Upper lobe of right lung (tissue), 1 donor: ENCODE measurements around the gene COA7. TPM values are rescaled to one million over a fixed set of nuclear protein-coding genes. Genes with fewer than 3 reads are reported as not detected.

Experiments
- ATAC-seq: fragments of 200-7000 bp; cut with Tn5 transposase; one replicate; pipeline ENCODE4 v1.9.1; 2020; ENCODE audit warnings: mild to moderate bottlenecking, moderate library complexity
- DNase-seq: peaks from one replicate; pipeline ENCODE4 v3.0.0-alpha.2; 2020
- H3K27ac ChIP-seq: fragments of 200-600 bp; one replicate; pipeline ENCODE4 v1.8.0; 2022
- H3K27me3 ChIP-seq: fragments of 200-600 bp; one replicate; pipeline ENCODE4 v1.8.0; 2022; ENCODE audit warnings: mild to moderate bottlenecking
- H3K36me3 ChIP-seq: fragments of 200-600 bp; one replicate; pipeline ENCODE4 v1.8.0; 2022
- H3K4me1 ChIP-seq: fragments of 200-600 bp; one replicate; pipeline ENCODE4 v1.8.0; 2022
- H3K4me3 ChIP-seq: fragments of 200-600 bp; one replicate; pipeline ENCODE4 v1.8.0; 2022; ENCODE audit warnings: mild to moderate bottlenecking
- H3K9me3 ChIP-seq: fragments of 200-600 bp; one replicate; pipeline ENCODE4 v1.8.0; 2022
- intact Hi-C: fragments of 100-400 bp; cut with DNase I; formaldehyde crosslinking; loops from one replicate; pipeline ENCODE4 v1.11.0; 2022
- total RNA-seq: library from RNA; stranded (reverse); fragmentation: NEBNext Ultra II Directional; extraction: Animal tissue kit (Norgen Biotek cat#: 25700); gene quantifications from one replicate; pipeline ENCODE4 v1.2.1, GENCODE V29; 2021
- TF ChIP-seq, protein P1 (sequence below): fragments of 200-600 bp; IDR thresholded peaks from one replicate; pipeline ENCODE4 v1.8.0; 2022; ENCODE audit warnings: antibody characterized with exemption
- donor health status: DM: no; HTN: yes; CAD: no; lungs with severe emphysema.

The COA7 gene
- total RNA-seq, 1 donor from 2014 or later: 17.9 TPM

DNA sequence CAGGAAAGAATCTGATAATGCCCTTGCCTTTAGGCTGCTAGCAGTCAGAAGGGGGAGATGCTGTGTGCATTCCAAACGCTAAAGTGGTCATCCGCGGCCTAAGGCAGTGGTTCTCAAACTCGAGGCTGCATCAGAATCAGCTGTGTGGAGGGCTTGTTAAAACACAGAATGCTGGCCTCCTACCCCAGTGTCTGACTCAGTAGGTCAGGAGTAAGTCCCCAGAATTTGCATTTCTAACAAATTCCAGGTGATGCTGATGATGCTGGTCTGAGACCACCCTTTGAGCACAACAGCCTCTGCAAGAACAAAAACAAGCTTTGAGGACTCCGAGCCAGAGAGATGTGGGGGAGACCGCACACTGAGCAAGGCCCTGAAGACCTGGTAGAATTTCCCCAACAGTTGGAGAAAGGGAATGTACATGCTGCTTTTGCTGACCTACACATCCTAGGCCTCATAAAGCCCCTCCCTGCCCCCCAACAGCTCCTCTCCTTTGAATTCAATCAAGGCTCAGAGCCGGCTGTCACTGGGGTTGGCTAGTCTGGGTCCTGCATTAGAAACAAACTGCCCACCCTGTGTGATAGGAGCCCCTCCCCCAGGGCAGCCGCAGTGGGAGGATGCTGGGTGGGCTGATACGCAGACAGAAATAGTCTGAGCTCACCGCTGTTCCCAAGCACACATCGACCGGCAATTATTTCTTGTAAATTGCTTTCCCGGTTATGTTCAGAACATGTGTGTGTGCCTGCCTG lies 38.1 kb downstream of the COA7 start:
- H3K4me3 ChIP-seq: no peak overlapping the region
- no peak for ATAC-seq
- H3K27me3 ChIP-seq: no peaks in the 10 kb centered on the region
- H3K9me3 ChIP-seq: no peaks in the 10 kb centered on the region
- H3K36me3 ChIP-seq: no peaks in the 10 kb centered on the region
- intact Hi-C loops: no loop called here
- no peak overlapping the region for H3K27ac ChIP-seq
- no peaks in the 10 kb centered on the region for H3K4me1 ChIP-seq
- DNase-seq: no peak
- TF ChIP-seq, protein P1, sequence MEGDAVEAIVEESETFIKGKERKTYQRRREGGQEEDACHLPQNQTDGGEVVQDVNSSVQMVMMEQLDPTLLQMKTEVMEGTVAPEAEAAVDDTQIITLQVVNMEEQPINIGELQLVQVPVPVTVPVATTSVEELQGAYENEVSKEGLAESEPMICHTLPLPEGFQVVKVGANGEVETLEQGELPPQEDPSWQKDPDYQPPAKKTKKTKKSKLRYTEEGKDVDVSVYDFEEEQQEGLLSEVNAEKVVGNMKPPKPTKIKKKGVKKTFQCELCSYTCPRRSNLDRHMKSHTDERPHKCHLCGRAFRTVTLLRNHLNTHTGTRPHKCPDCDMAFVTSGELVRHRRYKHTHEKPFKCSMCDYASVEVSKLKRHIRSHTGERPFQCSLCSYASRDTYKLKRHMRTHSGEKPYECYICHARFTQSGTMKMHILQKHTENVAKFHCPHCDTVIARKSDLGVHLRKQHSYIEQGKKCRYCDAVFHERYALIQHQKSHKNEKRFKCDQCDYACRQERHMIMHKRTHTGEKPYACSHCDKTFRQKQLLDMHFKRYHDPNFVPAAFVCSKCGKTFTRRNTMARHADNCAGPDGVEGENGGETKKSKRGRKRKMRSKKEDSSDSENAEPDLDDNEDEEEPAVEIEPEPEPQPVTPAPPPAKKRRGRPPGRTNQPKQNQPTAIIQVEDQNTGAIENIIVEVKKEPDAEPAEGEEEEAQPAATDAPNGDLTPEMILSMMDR: no peak

DNA sequence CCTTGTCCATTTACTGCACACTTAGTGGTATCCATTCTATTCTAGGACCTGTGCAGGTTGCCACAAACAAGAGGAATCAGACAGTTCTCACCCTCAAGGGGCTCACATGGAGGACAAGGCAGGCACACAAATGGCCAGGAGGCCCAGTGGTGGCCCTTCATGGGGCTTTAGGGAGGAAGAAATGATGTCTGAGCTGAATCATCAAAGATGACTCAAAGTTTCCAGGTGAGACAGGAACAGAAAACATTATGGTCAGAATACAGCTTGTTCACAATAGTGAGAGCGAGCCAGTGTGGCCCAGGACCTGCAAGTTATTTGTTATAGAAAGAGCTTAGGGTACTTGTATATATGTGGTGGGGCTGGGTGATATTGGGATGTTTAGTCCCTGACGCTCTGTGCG lies 38.8 kb downstream of the COA7 start:
- intact Hi-C loops: no loop called here
- no peaks in the 10 kb centered on the region for H3K27me3 ChIP-seq
- ATAC-seq (no peak), DNase-seq (no peak)
- no peaks in the 10 kb centered on the region for H3K4me1 ChIP-seq
- H3K4me3 ChIP-seq: no peak overlapping the region
- H3K9me3 ChIP-seq: no peaks in the 10 kb centered on the region
- H3K36me3 ChIP-seq: no peaks in the 10 kb centered on the region
- TF ChIP-seq, protein P1: no peak
- no peak overlapping the region for H3K27ac ChIP-seq

DNA sequence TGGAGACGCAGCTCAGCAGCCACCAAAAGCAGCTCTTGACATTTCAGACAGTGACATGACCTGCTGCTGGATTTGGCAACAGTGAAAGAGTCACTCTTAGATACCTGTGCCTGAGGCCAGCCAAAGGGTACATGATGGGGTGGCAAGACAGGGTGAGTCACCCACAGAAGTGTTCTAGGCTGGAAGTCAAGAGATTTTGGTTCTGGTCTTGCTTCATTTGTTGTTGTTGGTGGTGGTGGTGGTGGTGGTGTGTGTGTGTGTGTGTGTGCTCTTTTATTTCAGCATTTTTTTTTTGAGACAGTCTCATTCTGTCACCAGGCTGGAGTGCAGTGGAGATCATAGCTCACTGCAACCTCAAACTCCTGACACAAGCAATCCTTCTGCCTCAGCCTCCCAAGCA lies 39.4 kb downstream of the COA7 start:
- intact Hi-C loops: no loop called here
- Histone ChIP-seq H3K4me1 (no peaks in the 10 kb centered on the region), H3K4me3 (no peak overlapping the region), H3K27me3 (no peaks in the 10 kb centered on the region), H3K9me3 (no peaks in the 10 kb centered on the region), H3K36me3 (no peaks in the 10 kb centered on the region), H3K27ac (no peak overlapping the region)
- DNase-seq: no peak
- TF ChIP-seq, protein P1: no peak
- ATAC-seq: peak; percentile 46

DNA sequence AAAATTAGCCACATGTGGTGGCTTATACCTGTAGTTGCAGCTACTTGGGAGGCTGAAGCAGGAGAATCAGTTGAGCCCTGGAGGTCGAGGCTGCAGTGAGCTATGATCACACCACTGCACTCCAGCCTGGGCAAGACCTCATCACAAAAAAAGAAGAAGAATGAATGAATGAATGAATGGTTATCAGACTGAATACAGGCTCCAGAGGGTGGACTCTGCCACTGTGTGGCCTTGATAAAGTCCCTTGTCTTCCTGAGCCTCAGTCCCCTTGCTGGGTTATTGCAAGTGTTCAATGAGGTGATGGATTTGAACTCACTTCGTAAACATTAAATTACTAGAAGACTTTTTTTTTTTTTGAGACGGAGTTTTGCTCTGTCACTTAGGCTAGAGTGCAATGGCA lies 40.4 kb downstream of the COA7 start:
- ATAC-seq: no peak
- no peak overlapping the region for H3K4me3 ChIP-seq
- no peaks in the 10 kb centered on the region for H3K9me3 ChIP-seq
- H3K36me3 ChIP-seq: no peaks in the 10 kb centered on the region
- TF ChIP-seq, protein P1: no peak
- no peak for DNase-seq
- H3K4me1 ChIP-seq: no peaks in the 10 kb centered on the region
- intact Hi-C loops: no loop called here
- H3K27ac ChIP-seq: no peak overlapping the region
- no peaks in the 10 kb centered on the region for H3K27me3 ChIP-seq

DNA sequence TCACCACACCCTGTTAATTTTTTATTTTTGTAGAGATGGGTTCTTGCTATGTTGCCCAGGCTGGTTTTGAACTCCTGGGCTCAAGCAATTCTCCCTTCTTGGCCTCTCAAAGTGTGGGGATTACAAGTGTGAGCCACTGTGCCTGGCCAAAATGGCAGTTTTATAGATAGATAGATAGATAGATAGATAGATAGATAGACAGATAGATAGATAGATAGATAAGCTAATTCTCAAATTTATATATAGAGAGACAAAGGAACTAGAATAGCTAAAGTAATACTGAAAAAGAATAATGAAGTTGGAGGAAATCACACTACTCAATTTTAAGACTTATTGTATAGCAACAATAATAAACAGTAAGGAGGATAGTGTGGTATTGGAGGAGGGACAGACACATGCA lies 44.1 kb downstream of the COA7 start:
- Histone ChIP-seq H3K9me3 (no peaks in the 10 kb centered on the region), H3K4me3 (no peak overlapping the region), H3K27ac (no peak overlapping the region), H3K36me3 (no peaks in the 10 kb centered on the region), H3K4me1 (no peaks in the 10 kb centered on the region), H3K27me3 (no peaks in the 10 kb centered on the region)
- no peak for ATAC-seq
- no peak for DNase-seq
- intact Hi-C loops: no loop called here
- TF ChIP-seq, protein P1: no peak
